ENCODE results near the gene GLI3. TPM values are rescaled to one million over a fixed set of nuclear protein-coding genes. Genes with fewer than 3 reads are reported as not detected.

The GLI3 gene
- 1 to 10 TPM in 6 of 7 donors, under 1 TPM in 1; 0.94 to 9.2 (median 6.1) TPM for total RNA-seq
- under 1 TPM; 0.17 to 0.29 (median 0.24) TPM for polyA plus RNA-seq
- long read RNA-seq, donor 1, full-length matches to known transcripts: 1 of 1 reads
- long read RNA-seq, donor 1, partial matches to known transcripts: 0 of 1 reads
- long read RNA-seq, donor 1, other reads (novel, unspliced or antisense): 0 of 1 reads
- long read RNA-seq, donor 2: 0 reads

GRCh38 chr7:42236976-42237810, at the start of gene GLI3:
Gene GLI3, minus strand, starts transcription at chr7:42237209. Its CDS starts 13,956 bp downstream, at chr7:42223253.
- 0 to 1% (median 1%) methylated on average over 59 to 92 of the region's 92 CpGs for WGBS, 5 donors
- Histone ChIP-seq H3K27ac (peak within 1 kb of the TSS; percentile 63 to 83 (median 76)), H3K36me3 (no peaks in the 10 kb centered on the region), H3K4me3 (peak within 1 kb of the TSS; percentile 46 to 77 (median 60)), H3K4me1 (peaks cover 0 to 30% (median 13%) of the 10 kb centered on the region in 6 donors), H3K27me3 (replicated peaks in 1 of 7) (peaks cover 0 to 97% (median 22%) of the 10 kb centered on the region in 7 donors), H3K9me3 (no peaks in the 10 kb centered on the region)
- peak; percentile 78 for DNase-seq
- peak in 2 of 11 experiments; percentile 14 to 28 for TF ChIP-seq CTCF (IDR thresholded peaks at IDR 0.05 in 8 of 11, conservative IDR thresholded peaks at IDR 0.05 in 3 of 11)
- no peak for TF ChIP-seq POLR2A (IDR thresholded peaks at IDR 0.05)
- peak in 2 of 3 donors; percentile 63 for TF ChIP-seq POLR2AphosphoS5 (IDR thresholded peaks at IDR 0.05)
- intact Hi-C loops (cut with DNase I; ENCODE audit: low total_unique reads): no loop called here

DNA sequence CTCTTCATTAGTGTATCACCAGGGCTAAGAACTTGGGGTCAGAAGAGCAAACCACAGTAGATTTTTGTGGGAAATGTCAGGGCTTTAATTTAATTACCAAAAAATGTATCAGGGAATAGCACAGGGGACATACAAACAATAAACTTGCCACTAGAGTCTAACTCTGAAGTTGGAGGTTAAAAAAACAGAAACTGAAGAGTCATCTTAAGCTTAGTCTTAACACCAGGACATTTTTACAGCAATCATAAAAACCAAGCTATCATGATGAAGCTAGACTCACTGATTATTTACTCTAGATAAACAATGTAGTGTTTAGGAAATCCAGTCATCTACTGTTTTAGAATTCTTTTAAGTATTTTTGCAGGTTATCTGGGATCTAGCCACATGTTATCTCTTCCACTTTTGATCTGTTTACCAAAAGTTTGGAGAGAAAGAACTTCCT, 48.4 kb upstream of the GLI3 start:
- Histone ChIP-seq H3K4me3 (no peak overlapping the region), H3K4me1 (no peaks in the 10 kb centered on the region), H3K27ac (no peak overlapping the region), H3K36me3 (no peaks in the 10 kb centered on the region), H3K9me3 (no peaks in the 10 kb centered on the region), H3K27me3 (replicated peaks in 1 of 7) (no peaks in the 10 kb centered on the region)
- TF ChIP-seq POLR2AphosphoS5 (IDR thresholded peaks at IDR 0.05) (no peak), CTCF (IDR thresholded peaks at IDR 0.05 in 8 of 11, conservative IDR thresholded peaks at IDR 0.05 in 3 of 11) (no peak), POLR2A (IDR thresholded peaks at IDR 0.05) (no peak)
- intact Hi-C loops (cut with DNase I; ENCODE audit: low total_unique reads): no loop called here
- no peak for DNase-seq

GRCh38 chr7:42283553-42283952, 46.5 kb upstream of the GLI3 start:
- H3K27me3 ChIP-seq (replicated peaks in 1 of 7): no peaks in the 10 kb centered on the region
- no peaks in the 10 kb centered on the region for H3K4me1 ChIP-seq
- H3K36me3 ChIP-seq: no peaks in the 10 kb centered on the region
- no peak for TF ChIP-seq POLR2AphosphoS5 (IDR thresholded peaks at IDR 0.05)
- no peak for TF ChIP-seq POLR2A (IDR thresholded peaks at IDR 0.05)
- no peak for TF ChIP-seq CTCF (IDR thresholded peaks at IDR 0.05 in 8 of 11, conservative IDR thresholded peaks at IDR 0.05 in 3 of 11)
- H3K4me3 ChIP-seq: no peak overlapping the region
- H3K27ac ChIP-seq: no peak overlapping the region
- 61 to 81% (median 67%) methylated on average over 2 of the region's 2 CpGs for WGBS, 5 donors
- no peak for DNase-seq
- intact Hi-C loops (cut with DNase I; ENCODE audit: low total_unique reads): no loop called here
- H3K9me3 ChIP-seq: no peaks in the 10 kb centered on the region

GRCh38 chr7:42278344-42278743, 41.3 kb upstream of the GLI3 start:
- H3K4me1 ChIP-seq: no peaks in the 10 kb centered on the region
- no peaks in the 10 kb centered on the region for H3K36me3 ChIP-seq
- no peak overlapping the region for H3K4me3 ChIP-seq
- no peak for DNase-seq
- no peak for TF ChIP-seq CTCF (IDR thresholded peaks at IDR 0.05 in 8 of 11, conservative IDR thresholded peaks at IDR 0.05 in 3 of 11)
- no peak for TF ChIP-seq POLR2AphosphoS5 (IDR thresholded peaks at IDR 0.05)
- TF ChIP-seq POLR2A (IDR thresholded peaks at IDR 0.05): no peak
- H3K27ac ChIP-seq: no peak overlapping the region
- no peaks in the 10 kb centered on the region for H3K9me3 ChIP-seq
- intact Hi-C loops (cut with DNase I; ENCODE audit: low total_unique reads): no loop called here
- WGBS, 5 donors: 60 to 77% (median 68%) methylated on average over 4 of the region's 4 CpGs
- no peaks in the 10 kb centered on the region for H3K27me3 ChIP-seq (replicated peaks in 1 of 7)

All from spleen (tissue), 13 donors.